IPS DF 4.7 (cell line): ENCODE measurements around the gene SCGB1C1.
"Not testable (repeated sequence)": the region's sequence is repeated elsewhere in the genome, so short reads cannot be mapped to it uniquely, and the experiment has no call there.

Experiments used
- DNase-seq: peaks from one replicate; pipeline ENCODE4 v3.0.0-alpha.2; 2013; ENCODE audit warnings: low spot score; ENCODE audit errors: extremely low read depth

The SCGB1C1 gene

GRCh38 chr11:218815-219593 is 26.1 kb downstream of the SCGB1C1 start:
- DNase-seq = no peak

DNA sequence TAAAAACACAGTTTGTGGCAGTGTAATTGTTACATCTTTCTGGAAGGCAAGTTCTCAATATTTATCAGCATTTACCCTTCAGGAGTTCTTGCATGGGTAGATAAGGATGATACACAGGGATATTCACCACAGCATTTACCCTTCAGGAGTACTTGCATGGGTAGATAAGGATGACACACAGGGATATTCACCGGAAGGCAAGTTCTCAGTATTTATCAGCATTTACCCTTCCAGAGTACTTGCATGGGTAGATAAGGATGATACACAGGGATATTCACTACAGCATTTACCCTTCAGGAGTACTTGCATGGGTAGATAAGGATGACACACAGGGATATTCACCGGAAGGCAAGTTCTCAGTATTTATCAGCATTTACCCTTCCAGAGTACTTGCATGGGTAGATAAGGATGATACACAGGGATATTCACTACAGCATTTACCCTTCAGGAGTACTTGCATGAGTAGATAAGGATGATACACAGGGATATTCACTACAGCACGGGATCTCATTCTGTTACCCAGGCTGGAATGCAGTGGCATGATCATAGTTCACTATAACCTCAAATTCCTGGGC is 27.9 kb downstream of the SCGB1C1 start:
- DNase-seq = not testable (repeated sequence)

GRCh38 chr11:221539-221938 is 28.7 kb downstream of the SCGB1C1 start:
- DNase-seq = no peak

DNA sequence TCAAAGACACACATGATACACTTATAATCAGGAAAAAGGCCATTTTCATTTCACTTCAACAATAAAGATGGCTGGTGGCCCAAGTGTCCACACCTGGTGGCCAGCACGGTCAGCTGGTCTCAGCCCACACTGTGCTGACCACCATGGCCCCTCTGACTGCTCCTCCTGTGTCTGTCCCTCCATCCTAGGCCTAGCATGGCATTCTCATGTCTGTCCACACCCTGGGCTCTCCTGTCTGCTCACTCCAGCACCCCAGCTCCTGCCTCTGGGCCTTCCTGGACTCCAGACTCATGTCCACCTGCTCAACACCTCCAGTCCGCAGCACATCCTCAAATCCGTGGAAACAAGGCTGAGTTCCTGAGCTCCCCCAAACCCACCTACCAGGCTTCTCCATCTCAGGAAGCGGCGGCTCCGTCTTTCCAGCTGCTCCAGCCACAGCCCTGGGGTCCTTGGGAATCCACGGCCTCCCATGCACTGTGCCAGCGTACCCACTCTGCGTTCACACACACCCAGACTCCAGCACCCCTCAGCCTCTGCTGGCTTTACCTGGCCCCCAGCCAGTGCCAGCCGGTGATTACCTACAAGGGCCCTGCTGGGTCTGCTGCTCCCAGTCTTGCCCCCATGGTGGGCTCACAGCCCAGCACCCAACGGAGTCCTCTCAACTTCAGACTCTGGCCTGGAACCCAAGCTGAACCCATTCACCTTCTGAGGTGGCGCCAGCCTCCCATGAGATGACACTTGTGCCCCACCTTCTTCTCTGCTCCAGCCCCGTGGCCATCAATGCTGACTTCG is 29.3 kb downstream of the SCGB1C1 start:
- DNase-seq = no peak

GRCh38 chr11:223026-223789 is 30.3 kb downstream of the SCGB1C1 start:
- DNase-seq = no peak

- DNase-seq = no peak
These were observed 31.0 kb downstream of the SCGB1C1 start for GRCh38 chr11:223884-224283.

GRCh38 chr11:224424-224823 is 31.5 kb downstream of the SCGB1C1 start:
- no peak for DNase-seq

- no peak for DNase-seq
These were observed 33.0 kb downstream of the SCGB1C1 start for GRCh38 chr11:225734-226453.

- no peak for DNase-seq
These were observed 35.0 kb downstream of the SCGB1C1 start for GRCh38 chr11:227824-228379.

- DNase-seq = no peak
These were observed 37.6 kb downstream of the SCGB1C1 start for GRCh38 chr11:230431-230830.

GRCh38 chr11:232783-233565 is 40.1 kb downstream of the SCGB1C1 start:
- DNase-seq = no peak

GRCh38 chr11:235180-235579 is 42.3 kb downstream of the SCGB1C1 start:
- no peak for DNase-seq

- no peak for DNase-seq
These were observed 42.7 kb downstream of the SCGB1C1 start for GRCh38 chr11:235609-235996.

DNA sequence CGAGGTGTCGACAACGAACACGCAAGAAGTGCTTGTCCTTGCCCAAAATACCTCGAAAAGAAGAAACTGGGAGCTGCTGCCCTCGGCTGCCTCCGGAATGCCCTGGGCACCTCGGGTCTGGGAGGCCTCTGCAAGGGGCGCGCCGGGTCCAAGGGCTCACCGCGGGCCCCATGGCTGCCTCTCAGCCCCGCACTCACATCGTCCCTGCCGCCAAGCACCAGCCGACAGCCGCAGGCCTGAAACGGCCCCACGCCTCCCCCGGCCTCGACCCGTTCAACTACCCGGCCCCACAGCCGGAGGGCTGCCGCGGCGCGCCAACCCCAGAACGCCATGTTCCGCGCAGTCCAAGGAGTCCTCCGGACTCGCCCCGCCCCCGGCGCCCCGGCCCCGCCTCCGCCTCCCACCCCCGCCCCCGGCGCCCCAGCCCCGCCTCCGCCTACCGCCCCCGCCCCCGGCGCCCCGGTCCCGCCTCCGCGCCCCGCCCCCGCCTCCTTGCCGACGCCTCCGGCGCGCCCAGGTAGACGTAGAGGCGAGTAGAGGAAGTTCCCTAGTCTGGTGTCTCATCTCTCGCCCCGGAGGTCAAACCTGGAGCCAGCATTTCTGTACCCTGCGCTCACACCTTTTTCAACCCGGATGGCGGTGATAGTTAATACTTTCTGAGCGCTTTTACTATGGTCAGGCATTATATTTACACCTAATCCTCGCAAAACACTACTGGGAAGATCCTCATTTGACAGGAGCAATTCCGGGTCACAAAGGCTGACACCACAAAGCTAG is 43.3 kb downstream of the SCGB1C1 start, which contains the start of gene SIRT3:
SIRT3 (minus strand) TSS at position 346 of the 777 bp plus-strand sequence; CDS start at position 332, 14 bp downstream.
- DNase-seq = no peak

- DNase-seq = peak; percentile 46
These were observed 44.2 kb downstream of the SCGB1C1 start, which contains the start of gene PSMD13 for GRCh38 chr11:236774-237767. PSMD13 (plus strand) TSS chr11:236976; CDS start chr11:237050, 74 bp downstream.

GRCh38 chr11:238346-238745 is 45.5 kb downstream of the SCGB1C1 start:
- DNase-seq = not testable (repeated sequence)

DNA sequence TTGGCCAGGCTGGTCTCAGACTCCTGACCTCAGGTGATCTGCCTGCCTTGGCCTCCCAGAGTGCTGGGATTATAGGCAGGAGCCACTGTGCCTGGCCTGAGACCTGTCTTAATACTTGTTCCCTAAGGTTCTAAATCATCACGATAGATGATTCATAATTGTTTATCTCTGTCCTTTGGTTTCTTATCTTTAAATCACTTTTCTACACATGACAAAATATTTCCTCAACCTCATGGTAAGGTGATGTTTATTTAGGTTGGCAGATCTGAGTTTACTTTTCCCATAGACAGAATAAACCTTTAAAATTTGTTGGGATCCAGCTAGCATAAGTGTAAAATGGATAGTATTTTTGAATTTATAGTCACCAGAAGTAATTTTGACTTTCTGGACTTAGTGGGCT is 47.4 kb downstream of the SCGB1C1 start:
- no peak for DNase-seq

DNA sequence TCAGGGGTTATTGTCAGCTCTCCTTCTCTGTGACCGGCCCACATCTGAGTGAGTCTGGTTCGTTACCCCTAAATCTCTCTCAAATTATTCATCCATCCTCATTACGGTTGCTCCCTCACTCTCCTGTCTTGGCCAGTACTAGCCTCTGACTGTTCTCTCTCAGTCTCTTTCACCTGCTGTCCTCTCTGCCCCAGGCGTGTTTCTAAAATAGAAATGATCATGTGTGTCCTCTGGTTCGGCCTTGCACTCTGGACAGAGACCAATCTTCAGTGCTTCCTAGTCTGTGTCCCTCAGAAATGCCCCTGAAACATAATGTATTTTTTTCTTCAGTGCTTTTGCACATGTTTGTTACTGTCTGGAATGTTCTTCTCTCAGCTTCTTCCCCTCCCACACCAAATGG is 48.8 kb downstream of the SCGB1C1 start:
- no peak for DNase-seq
